ENCODE results near the gene MSRB3. TPM values are rescaled to one million over a fixed set of nuclear protein-coding genes. Genes with fewer than 3 reads are reported as not detected.
A peak's percentile ranks its signal among the peaks of the same experiment; 100 is the strongest.

Gene MSRB3
- total RNA-seq, 1 donor: 55.1 TPM

DNA sequence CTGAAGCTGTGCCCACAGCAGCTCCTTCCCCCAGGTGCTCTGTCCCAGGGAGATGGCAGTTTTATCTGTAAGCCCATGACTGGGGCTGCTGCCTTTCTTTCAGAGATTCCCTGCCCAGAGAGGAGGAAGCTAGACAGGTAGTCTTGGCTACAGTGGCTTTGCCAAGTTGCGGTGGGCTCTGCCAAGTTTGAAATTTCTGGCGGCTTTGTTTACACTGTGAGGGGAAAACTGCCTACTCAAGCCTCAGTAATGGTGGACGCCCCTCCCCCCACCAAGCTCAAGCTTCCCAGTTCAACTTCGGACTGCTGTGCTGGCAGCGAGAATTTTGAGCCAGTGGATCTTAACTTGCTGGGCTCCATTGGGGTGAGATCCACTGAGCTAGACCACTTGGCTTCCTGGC, 124.7 kb downstream of the MSRB3 start:
- DNase-seq (ENCODE audit: low read depth): no peak
- no peak overlapping the region for H3K4me3 ChIP-seq (ENCODE audit: low read depth, low read length)
- TF ChIP-seq, protein P1, sequence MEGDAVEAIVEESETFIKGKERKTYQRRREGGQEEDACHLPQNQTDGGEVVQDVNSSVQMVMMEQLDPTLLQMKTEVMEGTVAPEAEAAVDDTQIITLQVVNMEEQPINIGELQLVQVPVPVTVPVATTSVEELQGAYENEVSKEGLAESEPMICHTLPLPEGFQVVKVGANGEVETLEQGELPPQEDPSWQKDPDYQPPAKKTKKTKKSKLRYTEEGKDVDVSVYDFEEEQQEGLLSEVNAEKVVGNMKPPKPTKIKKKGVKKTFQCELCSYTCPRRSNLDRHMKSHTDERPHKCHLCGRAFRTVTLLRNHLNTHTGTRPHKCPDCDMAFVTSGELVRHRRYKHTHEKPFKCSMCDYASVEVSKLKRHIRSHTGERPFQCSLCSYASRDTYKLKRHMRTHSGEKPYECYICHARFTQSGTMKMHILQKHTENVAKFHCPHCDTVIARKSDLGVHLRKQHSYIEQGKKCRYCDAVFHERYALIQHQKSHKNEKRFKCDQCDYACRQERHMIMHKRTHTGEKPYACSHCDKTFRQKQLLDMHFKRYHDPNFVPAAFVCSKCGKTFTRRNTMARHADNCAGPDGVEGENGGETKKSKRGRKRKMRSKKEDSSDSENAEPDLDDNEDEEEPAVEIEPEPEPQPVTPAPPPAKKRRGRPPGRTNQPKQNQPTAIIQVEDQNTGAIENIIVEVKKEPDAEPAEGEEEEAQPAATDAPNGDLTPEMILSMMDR (IDR thresholded peaks at IDR 0.05; ENCODE audit: insufficient read depth, low read length): no peak

DNA sequence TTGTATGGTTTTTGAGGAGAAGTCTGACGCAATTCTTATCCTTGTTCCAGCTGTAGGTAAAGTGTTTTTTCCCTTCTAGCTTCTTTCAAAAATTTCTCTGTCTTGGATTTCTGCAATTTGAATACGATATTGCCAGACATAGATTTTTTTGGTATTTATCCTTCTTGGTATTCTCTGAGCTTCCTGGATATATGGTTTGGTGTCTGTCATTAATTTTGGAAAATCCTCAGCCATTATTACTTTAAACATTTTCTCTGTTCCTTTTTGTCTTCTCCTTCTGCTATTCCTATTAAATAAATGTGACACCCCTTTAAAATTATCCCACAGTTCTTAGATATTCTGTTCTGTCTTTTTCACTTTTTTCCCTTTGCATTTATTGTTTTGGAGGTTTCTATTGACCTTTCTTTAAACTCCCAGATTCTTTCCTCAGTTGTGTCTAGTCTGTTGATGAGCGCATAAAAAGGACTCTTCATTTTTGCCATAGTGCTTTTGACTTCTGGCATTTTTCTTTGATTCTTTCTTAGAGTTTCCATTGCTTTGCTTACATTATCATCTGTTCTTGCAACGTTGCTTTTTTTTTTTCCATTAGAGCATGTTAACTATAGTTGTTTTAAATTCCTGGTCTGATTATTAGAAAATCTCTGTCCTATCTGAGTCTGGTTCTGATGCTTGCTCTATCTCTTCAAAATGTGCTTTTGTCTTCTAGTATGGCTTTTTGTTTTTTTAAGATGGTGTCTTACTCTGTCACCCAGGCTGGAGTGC, 129.1 kb downstream of the MSRB3 start:
- TF ChIP-seq, protein P1 (IDR thresholded peaks at IDR 0.05; ENCODE audit: insufficient read depth, low read length): no peak
- DNase-seq (ENCODE audit: low read depth): no peak

DNA sequence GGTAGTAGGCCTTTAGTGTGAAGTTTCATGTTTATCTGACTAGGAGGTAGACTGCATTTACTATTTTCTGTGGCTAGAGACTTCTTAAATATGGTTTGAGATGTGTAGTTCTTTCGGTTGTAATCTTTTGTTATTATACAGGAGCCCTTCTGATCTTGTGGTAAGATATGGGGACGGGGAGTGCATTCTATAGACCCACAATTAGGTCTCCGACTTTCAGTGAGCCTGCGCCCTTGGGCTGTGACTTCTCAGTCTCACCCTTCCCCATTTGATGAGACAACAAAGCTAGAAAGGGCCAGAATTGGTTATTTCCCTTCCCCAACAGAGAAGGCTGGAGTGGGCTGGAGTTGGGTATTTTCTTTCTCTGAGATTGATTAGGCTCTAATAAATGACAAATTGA, 130.0 kb downstream of the MSRB3 start:
- no peak overlapping the region for H3K4me3 ChIP-seq (ENCODE audit: low read depth, low read length)
- DNase-seq (ENCODE audit: low read depth): no peak
- TF ChIP-seq, protein P1 (IDR thresholded peaks at IDR 0.05; ENCODE audit: insufficient read depth, low read length): no peak

More for the DNA sequence above, 129.1 kb downstream of the MSRB3 start:
- no peak overlapping the region for H3K4me3 ChIP-seq (ENCODE audit: low read depth, low read length)

DNA sequence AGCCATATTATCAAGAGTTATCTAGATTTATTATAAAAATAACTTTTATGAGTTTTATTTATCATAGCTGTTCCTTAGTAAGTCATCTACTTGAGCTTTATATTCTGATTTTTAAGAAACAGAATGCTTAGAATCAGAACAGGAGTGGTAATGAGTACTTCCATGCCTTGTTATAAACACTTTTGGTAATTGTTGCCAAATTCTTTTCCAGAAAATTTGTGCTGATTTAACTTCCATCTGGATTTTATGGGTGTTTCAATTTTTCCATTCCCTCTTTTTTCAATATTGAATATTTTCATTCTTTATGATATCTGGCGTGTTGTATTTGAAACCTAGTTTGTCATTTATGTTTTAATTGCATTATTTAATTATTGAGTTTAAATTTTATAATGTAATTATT, 131.2 kb downstream of the MSRB3 start:
- no peak overlapping the region for H3K4me3 ChIP-seq (ENCODE audit: low read depth, low read length)
- no peak for DNase-seq (ENCODE audit: low read depth)
- TF ChIP-seq, protein P1 (IDR thresholded peaks at IDR 0.05; ENCODE audit: insufficient read depth, low read length): no peak

DNA sequence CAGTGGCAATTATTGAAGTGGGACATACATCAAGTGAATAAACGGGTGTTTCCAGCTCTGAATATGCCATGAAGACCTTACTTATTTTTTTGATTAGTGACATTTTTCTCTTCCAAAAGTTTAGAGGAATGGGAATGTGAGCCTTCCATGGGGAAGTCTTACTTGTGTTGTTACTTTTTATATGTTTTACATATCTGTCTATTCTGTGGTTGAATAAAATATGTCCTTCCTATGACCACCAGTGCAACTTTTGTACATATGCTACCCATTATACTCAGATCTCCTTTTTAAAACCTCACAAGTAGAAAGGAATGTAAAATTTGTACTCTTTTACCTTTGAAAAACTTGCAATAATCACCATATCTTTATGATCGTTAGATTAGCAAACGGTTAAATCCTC, 132.7 kb downstream of the MSRB3 start:
- DNase-seq (ENCODE audit: low read depth): no peak
- TF ChIP-seq, protein P1 (IDR thresholded peaks at IDR 0.05; ENCODE audit: insufficient read depth, low read length): no peak
- H3K4me3 ChIP-seq (ENCODE audit: low read depth, low read length): no peak overlapping the region

DNA sequence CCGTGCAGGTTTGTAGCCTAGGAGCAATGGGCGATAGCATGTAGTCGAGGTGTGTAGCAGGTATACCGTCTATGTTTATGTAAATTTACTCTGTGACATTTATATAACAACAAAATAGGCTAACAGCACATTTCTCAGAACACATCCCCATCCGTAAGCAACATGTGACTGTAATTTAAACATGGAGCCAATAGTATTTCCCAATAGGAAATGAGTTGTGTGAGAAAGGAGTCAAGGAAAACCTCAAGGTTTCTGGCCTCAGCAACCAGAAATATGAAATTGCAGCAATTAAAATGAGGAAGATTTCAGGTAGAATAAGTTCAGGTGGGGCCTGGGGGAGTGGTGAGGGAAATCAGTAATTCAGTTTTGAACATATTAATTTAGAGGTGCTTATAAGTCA, 136.0 kb downstream of the MSRB3 start:
- no peak overlapping the region for H3K4me3 ChIP-seq (ENCODE audit: low read depth, low read length)
- TF ChIP-seq, protein P1 (IDR thresholded peaks at IDR 0.05; ENCODE audit: insufficient read depth, low read length): no peak
- peak; percentile 24 for DNase-seq (ENCODE audit: low read depth)

DNA sequence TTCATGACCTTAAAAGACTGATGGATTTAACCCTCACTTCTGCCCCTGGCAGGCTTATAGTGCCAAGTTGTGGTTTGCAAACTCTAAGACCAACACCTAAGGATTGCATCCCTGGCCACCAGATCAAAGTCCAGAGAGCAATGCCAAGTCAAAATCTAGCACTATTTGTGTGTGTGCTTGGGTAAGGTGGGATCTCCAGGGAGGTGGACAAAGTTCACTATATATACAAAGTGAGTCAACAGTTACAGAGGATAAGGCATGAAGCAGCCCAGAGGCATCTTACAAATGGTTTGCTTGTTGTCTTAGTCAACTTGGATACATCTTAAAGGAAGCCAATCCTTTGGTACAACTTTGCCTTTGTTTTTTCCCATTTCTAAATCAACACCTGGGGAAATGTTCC, 137.3 kb downstream of the MSRB3 start:
- TF ChIP-seq, protein P1 (IDR thresholded peaks at IDR 0.05; ENCODE audit: insufficient read depth, low read length): no peak
- DNase-seq (ENCODE audit: low read depth): peak; percentile 25
- H3K4me3 ChIP-seq (ENCODE audit: low read depth, low read length): no peak overlapping the region
